SU-DHL-6 (cell line): Measurements from ENCODE around the gene SGCD.

ENCODE experiments used
- EZH2phosphoT487 ChIP-seq: fragments of 200-600 bp; sonication (generic), shearing (Covaris generic); conservative IDR thresholded peaks from 2 replicates; pipeline ENCODE4 v1.6.1; 2018; ENCODE audit warnings: mild to moderate bottlenecking, antibody characterized with exemption, low read length, moderate library complexity, mixed read lengths
- TF ChIP-seq, protein P1 (sequence below): fragments of 200-600 bp; sonication (generic); IDR thresholded peaks from one replicate; pipeline ENCODE4 v1.5.1; 2017; ENCODE audit warnings: antibody characterized with exemption, mild to moderate bottlenecking, low read length, moderate library complexity; ENCODE audit not compliant: insufficient read depth, poor library complexity, severe bottlenecking

DNA sequence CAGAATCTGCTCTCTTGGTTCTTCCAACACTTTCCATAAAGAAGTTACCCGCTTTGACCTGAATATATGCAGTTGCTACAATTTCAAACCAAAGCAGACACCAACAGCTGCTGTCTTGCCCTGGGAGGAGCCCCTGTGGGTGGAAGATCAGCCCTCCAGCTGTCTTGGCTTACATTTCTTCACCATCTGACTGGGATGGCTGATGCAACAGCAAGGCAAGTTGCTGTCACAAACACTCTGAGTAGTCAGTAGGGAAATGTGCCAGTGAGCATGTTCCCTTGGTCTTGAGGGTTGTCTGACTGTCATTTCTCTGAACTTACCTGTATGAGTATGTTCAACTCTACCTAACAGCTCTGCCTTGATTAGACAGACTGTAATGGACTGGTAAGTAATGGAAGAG lies 152.9 kb downstream of the SGCD start:
- TF ChIP-seq, protein P1, sequence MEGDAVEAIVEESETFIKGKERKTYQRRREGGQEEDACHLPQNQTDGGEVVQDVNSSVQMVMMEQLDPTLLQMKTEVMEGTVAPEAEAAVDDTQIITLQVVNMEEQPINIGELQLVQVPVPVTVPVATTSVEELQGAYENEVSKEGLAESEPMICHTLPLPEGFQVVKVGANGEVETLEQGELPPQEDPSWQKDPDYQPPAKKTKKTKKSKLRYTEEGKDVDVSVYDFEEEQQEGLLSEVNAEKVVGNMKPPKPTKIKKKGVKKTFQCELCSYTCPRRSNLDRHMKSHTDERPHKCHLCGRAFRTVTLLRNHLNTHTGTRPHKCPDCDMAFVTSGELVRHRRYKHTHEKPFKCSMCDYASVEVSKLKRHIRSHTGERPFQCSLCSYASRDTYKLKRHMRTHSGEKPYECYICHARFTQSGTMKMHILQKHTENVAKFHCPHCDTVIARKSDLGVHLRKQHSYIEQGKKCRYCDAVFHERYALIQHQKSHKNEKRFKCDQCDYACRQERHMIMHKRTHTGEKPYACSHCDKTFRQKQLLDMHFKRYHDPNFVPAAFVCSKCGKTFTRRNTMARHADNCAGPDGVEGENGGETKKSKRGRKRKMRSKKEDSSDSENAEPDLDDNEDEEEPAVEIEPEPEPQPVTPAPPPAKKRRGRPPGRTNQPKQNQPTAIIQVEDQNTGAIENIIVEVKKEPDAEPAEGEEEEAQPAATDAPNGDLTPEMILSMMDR, result no peak
- no peak for TF ChIP-seq EZH2phosphoT487
